ENCODE results near the gene BHLHE41.

DNA sequence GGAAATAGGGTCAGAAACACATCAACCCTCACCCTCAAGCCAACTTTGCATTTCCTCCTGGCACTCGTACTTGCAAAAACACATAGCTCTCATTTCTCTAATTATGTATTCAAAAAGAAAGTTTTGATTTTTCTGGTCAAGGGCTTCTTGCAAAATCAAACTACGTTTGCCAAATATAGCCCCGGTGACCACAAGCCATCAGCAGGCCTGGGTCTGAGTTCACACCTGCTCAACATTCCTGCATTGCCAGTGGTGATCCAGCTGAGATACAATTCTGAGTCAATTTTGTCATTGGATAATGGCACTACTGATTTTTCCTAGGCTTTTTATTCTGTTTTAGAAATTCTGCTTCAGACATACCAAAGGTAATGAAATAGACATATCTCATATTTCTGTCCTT lies 10.7 kb upstream of the BHLHE41 start:
- TF ChIP-seq, protein P1, sequence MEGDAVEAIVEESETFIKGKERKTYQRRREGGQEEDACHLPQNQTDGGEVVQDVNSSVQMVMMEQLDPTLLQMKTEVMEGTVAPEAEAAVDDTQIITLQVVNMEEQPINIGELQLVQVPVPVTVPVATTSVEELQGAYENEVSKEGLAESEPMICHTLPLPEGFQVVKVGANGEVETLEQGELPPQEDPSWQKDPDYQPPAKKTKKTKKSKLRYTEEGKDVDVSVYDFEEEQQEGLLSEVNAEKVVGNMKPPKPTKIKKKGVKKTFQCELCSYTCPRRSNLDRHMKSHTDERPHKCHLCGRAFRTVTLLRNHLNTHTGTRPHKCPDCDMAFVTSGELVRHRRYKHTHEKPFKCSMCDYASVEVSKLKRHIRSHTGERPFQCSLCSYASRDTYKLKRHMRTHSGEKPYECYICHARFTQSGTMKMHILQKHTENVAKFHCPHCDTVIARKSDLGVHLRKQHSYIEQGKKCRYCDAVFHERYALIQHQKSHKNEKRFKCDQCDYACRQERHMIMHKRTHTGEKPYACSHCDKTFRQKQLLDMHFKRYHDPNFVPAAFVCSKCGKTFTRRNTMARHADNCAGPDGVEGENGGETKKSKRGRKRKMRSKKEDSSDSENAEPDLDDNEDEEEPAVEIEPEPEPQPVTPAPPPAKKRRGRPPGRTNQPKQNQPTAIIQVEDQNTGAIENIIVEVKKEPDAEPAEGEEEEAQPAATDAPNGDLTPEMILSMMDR (conservative IDR thresholded peaks at IDR 0.05; ENCODE audit: low read depth, low read length): no peak
- no peak for TF ChIP-seq EZH2 (IDR thresholded peaks at IDR 0.05; ENCODE audit: borderline replicate concordance, low read depth, low read length, poor library complexity, severe bottlenecking)

Data from A673 (cell line).